Measurements from ENCODE around the gene NFYA. TPM values are rescaled to one million over a fixed set of nuclear protein-coding genes. Genes with fewer than 3 reads are reported as not detected.
A peak's percentile ranks its signal among the peaks of the same experiment; 100 is the strongest.

Gene NFYA
- total RNA-seq, 1 donor from 2014 or later: 23.9 TPM

DNA sequence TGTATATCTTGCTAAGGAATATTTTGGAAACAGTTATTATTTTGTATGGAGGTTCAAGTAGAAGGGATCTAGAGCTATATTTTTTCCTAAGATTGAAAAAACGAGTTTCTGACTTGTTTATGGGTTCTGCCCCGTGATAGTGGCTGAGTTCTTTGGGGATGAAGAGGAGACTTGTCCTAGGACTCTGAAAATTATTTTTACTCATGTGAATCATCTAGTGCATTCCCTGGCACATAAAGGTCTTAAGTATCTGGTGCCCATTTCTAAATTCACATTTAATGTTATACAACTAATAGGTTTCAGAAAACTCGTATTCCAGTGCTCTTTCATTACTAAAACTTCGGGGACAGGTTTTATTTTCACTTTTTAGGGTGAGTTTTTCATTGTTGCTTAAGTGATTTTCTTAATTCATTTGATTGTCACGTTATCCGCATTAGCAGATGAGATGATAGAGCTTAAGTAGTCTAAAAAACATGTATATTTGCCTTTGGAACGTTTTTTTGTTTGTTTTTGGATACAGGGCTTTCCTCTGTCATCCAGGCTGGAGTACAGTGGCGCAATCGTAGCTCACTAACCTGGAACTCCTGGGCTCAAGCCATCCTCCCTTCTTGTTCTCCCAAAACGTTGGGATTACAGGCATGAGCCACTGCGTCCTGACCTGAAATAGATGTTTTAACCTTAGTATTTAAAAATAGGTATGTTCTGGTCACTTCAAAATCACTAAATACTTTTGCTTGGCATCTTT, 2.1 kb downstream of the NFYA start:
- no peak for ATAC-seq
- no peak for DNase-seq
- Histone ChIP-seq H3K36me3 (peaks cover 12% of the 10 kb centered on the region), H3K27me3 (no peaks in the 10 kb centered on the region), H3K4me1 (peaks cover 36% of the 10 kb centered on the region), H3K27ac (peak overlapping the region; percentile 98), H3K9me3 (no peaks in the 10 kb centered on the region), H3K4me3 (peak overlapping the region; percentile 87)
- intact Hi-C loops (cut with DNase I): no loop called here
- TF ChIP-seq, protein P1, sequence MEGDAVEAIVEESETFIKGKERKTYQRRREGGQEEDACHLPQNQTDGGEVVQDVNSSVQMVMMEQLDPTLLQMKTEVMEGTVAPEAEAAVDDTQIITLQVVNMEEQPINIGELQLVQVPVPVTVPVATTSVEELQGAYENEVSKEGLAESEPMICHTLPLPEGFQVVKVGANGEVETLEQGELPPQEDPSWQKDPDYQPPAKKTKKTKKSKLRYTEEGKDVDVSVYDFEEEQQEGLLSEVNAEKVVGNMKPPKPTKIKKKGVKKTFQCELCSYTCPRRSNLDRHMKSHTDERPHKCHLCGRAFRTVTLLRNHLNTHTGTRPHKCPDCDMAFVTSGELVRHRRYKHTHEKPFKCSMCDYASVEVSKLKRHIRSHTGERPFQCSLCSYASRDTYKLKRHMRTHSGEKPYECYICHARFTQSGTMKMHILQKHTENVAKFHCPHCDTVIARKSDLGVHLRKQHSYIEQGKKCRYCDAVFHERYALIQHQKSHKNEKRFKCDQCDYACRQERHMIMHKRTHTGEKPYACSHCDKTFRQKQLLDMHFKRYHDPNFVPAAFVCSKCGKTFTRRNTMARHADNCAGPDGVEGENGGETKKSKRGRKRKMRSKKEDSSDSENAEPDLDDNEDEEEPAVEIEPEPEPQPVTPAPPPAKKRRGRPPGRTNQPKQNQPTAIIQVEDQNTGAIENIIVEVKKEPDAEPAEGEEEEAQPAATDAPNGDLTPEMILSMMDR (IDR thresholded peaks at IDR 0.05): no peak

DNA sequence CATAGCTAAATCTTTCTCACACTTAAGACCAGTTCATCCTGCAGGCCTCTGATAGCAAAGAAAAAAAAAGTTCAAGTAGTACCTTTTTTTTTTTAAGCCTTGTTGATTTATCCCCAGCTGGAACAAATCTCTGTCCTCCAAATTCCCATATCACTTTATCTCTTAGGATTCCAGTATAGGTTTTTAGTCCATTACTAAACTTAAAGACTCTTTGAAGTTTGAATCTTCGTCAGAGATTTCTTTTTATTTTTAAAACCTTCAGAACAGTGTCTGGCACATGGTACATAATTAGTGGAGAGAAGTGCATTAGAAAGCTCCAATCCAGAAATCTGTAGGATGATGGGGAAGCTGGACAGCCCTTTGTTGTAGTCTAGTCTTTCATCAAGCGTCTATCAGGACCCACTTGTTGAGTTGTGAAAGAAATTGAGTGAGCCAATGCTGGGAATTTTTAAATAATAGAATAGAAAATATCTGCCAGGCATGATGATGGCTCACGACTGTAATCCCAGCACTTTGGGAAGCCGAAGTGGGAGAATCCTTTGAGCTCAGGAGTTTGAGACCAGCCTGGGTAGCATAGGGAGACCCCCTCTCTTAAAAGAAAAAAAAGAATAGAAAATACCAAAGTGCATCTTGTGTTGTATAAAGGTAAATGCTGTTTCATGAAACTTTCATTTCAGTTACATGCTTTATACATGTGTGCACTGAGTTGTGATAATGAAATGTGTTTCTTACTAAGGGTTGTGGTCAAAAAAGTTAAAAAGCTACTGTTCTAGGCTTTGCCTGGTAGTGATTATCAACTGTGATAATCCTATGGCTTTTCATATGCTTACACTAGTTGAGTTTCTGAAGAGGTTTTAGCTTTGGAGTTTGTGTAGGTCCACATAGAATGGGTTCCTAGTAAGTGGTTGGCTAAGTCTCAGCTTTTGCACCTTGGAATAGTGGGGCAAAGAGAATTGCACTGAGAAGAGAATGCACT, 3.2 kb downstream of the NFYA start:
- no peak overlapping the region for H3K27ac ChIP-seq
- H3K9me3 ChIP-seq: no peaks in the 10 kb centered on the region
- DNase-seq (no peak), ATAC-seq (no peak)
- H3K4me1 ChIP-seq: peaks cover 30% of the 10 kb centered on the region
- intact Hi-C loops (cut with DNase I): no loop called here
- no peaks in the 10 kb centered on the region for H3K27me3 ChIP-seq
- H3K36me3 ChIP-seq: peaks cover 23% of the 10 kb centered on the region
- TF ChIP-seq, protein P1 (IDR thresholded peaks at IDR 0.05): no peak
- no peak overlapping the region for H3K4me3 ChIP-seq

DNA sequence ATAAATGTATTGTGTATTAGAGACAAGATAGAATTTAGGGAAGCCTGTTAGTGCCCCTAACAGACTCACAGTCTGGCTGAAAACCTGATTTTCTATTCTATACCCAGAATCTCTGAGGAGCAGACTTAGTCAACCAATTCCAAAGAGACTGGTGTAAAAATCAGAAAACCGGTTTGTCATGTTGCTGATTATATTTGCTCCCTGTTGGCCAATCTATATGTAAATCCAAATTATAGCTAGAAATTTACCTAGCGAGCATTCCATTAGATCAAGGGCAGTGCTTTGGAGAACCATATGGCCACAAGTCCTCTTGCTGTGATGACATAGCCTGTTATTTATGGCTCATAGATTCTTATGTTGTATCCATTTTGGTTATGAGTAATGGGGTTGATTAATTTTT, 4.8 kb downstream of the NFYA start:
- Histone ChIP-seq H3K27me3 (no peaks in the 10 kb centered on the region), H3K9me3 (no peaks in the 10 kb centered on the region), H3K4me1 (peaks cover 27% of the 10 kb centered on the region), H3K4me3 (no peak overlapping the region), H3K27ac (no peak overlapping the region), H3K36me3 (peaks cover 38% of the 10 kb centered on the region)
- ATAC-seq: no peak
- TF ChIP-seq, protein P1 (IDR thresholded peaks at IDR 0.05): no peak
- intact Hi-C loops (cut with DNase I): no loop called here
- DNase-seq: no peak

DNA sequence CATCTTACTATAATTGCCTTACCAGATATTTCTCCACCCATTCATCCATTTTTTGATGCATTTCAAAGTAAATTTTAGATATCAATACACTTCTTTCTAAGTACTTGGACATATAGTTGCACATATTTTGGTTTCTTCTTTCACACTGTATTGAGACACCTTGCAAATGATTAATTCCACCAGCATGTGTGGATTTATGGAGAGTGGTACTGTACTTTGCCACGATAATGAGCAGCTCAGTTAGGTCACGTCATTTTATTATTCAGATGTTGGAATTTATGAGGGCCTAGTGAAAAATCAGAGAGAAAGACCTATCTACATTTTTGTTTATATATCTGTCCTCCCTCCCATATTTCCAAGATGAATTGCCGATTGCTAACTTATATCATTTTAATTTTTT, 5.3 kb downstream of the NFYA start:
- H3K36me3 ChIP-seq: peaks cover 39% of the 10 kb centered on the region
- DNase-seq (no peak), ATAC-seq (no peak)
- TF ChIP-seq, protein P1 (IDR thresholded peaks at IDR 0.05): no peak
- H3K27ac ChIP-seq: no peak overlapping the region
- H3K4me1 ChIP-seq: peaks cover 27% of the 10 kb centered on the region
- intact Hi-C loops (cut with DNase I): no loop called here
- no peak overlapping the region for H3K4me3 ChIP-seq
- no peaks in the 10 kb centered on the region for H3K27me3 ChIP-seq
- no peaks in the 10 kb centered on the region for H3K9me3 ChIP-seq

DNA sequence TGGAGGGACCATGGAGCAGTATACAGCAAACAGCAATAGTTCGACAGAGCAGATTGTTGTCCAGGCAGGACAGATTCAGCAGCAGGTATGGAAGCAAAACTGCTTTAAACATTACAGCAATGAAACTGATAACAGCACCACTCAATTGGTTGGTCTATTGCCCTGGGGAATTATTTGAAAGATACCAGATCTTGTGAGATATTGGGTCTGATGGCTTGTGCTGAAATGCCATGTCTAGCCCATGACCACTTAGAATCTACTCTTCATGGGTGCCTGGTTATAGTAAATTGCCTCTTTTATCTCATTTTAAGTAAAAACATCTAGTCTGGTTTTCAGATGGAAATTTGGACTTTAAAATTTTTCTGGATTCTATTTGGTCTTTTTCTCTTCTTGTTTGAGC, 6.3 kb downstream of the NFYA start:
- no peak overlapping the region for H3K27ac ChIP-seq
- no peaks in the 10 kb centered on the region for H3K9me3 ChIP-seq
- peaks cover 44% of the 10 kb centered on the region for H3K36me3 ChIP-seq
- peaks cover 27% of the 10 kb centered on the region for H3K4me1 ChIP-seq
- ATAC-seq (no peak), DNase-seq (no peak)
- no peaks in the 10 kb centered on the region for H3K27me3 ChIP-seq
- intact Hi-C loops (cut with DNase I): no loop called here
- H3K4me3 ChIP-seq: no peak overlapping the region
- TF ChIP-seq, protein P1 (IDR thresholded peaks at IDR 0.05): no peak

All from upper lobe of right lung (tissue), 1 donor.